NCI-H187 (cell line): ENCODE measurements around the gene IL16.
"Not testable (repeated sequence)": the region's sequence is repeated elsewhere in the genome, so short reads cannot be mapped to it uniquely, and the experiment has no call there.

ENCODE experiments used
- DNase-seq, 2 experiments: peaks; one replicate each; lab custom pipeline; 2025; lab: John Stamatoyannopoulos, UW

IL16 gene

GRCh38 chr15:81338170-81339007 lies 141.7 kb downstream of the IL16 start:
- DNase-seq, result no peak

- no peak for DNase-seq
Observed at GRCh38 chr15:81339321-81339720, 142.6 kb downstream of the IL16 start.

GRCh38 chr15:81339851-81340250 lies 143.2 kb downstream of the IL16 start:
- no peak for DNase-seq

- no peak for DNase-seq
Observed at GRCh38 chr15:81341351-81341750, 144.7 kb downstream of the IL16 start.

- no peak for DNase-seq
Observed at GRCh38 chr15:81343371-81343770, 146.7 kb downstream of the IL16 start.

GRCh38 chr15:81346611-81347010 lies 149.9 kb downstream of the IL16 start:
- DNase-seq, result no peak

GRCh38 chr15:81347910-81348309 lies 151.2 kb downstream of the IL16 start:
- DNase-seq, result no peak

GRCh38 chr15:81348691-81349090 lies 152.0 kb downstream of the IL16 start:
- DNase-seq, result not testable (repeated sequence)

- no peak for DNase-seq
Observed at GRCh38 chr15:81349271-81349670, 152.6 kb downstream of the IL16 start.

GRCh38 chr15:81351651-81352050 lies 155.0 kb downstream of the IL16 start:
- DNase-seq, result no peak

GRCh38 chr15:81356252-81356651 lies 159.6 kb downstream of the IL16 start:
- no peak for DNase-seq

- DNase-seq, result no peak
Observed at GRCh38 chr15:81357180-81357686, 160.6 kb downstream of the IL16 start.

- DNase-seq, result no peak
Observed at GRCh38 chr15:81358248-81358647, 161.6 kb downstream of the IL16 start.

GRCh38 chr15:81360491-81360890 lies 163.8 kb downstream of the IL16 start:
- DNase-seq, result no peak

GRCh38 chr15:81361891-81362290 lies 165.2 kb downstream of the IL16 start:
- no peak for DNase-seq

GRCh38 chr15:81362790-81363189 lies 166.1 kb downstream of the IL16 start:
- no peak for DNase-seq

GRCh38 chr15:81363276-81363675 lies 166.6 kb downstream of the IL16 start:
- DNase-seq, result no peak
